ENCODE data around the gene CREB1.

GRCh38 chr2:207624185-207625013 is 94.6 kb downstream of the CREB1 start:
- TF ChIP-seq CTCF (IDR thresholded peaks at IDR 0.05), result no peak
- peak; percentile 69 to 83 for TF ChIP-seq POLR2AphosphoS5 (IDR thresholded peaks at IDR 0.05)
